SJSA1 (cell line): Measurements from ENCODE around the gene LRRC19. TPM values are rescaled to one million over a fixed set of nuclear protein-coding genes. Genes with fewer than 3 reads are reported as not detected.

Experiments used
- DNase-seq, 2 experiments: peaks; one replicate each; pipeline ENCODE4 v3.0.0-alpha.2; 2015 to 2020; ENCODE audit warnings: low spot score in 2 of 2, low read depth in 1 of 2
- H3K27ac ChIP-seq: fragments of 250-450 bp; sonication (Bioruptor Pico); 2 replicates; pipeline ENCODE4 v1.5.1; 2020; ENCODE audit warnings: mild to moderate bottlenecking, moderate library complexity
- H3K27me3 ChIP-seq: fragments of 250-450 bp; sonication (Bioruptor Pico); replicated peaks from 2 replicates; pipeline ENCODE4 v1.5.1; 2020; ENCODE audit warnings: mild to moderate bottlenecking, moderate library complexity
- H3K36me3 ChIP-seq: fragments of 250-450 bp; sonication (Bioruptor Pico); 2 replicates; pipeline ENCODE4 v1.5.1; 2020; ENCODE audit warnings: mild to moderate bottlenecking
- H3K4me1 ChIP-seq: fragments of 250-450 bp; sonication (Bioruptor Pico); replicated peaks from 2 replicates; pipeline ENCODE4 v1.6.1; 2021; ENCODE audit warnings: mild to moderate bottlenecking
- H3K4me3 ChIP-seq: fragments of 250-450 bp; sonication (Bioruptor Pico); 2 replicates; pipeline ENCODE4 v1.5.1; 2020; ENCODE audit warnings: mild to moderate bottlenecking
- H3K9me3 ChIP-seq: fragments of 250-450 bp; sonication (Bioruptor Pico); replicated peaks from 2 replicates; pipeline ENCODE4 v1.5.1; 2020; ENCODE audit warnings: mild to moderate bottlenecking
- total RNA-seq: library from RNA; depleted of rRNA; stranded (reverse); fragments of >200 nt; shearing (Covaris generic); gene quantifications from 2 replicates; pipeline ENCODE4 v1.2.3, GENCODE V29; 2014

The LRRC19 gene
- total RNA-seq, 1 experiment from 2014 or later = not detected

- no peak overlapping the region for H3K4me3 ChIP-seq
- DNase-seq = no peak
- no peaks in the 10 kb centered on the region for H3K4me1 ChIP-seq
- H3K27ac ChIP-seq = no peak overlapping the region
- no peaks in the 10 kb centered on the region for H3K27me3 ChIP-seq
- H3K36me3 ChIP-seq = no peaks in the 10 kb centered on the region
- no peaks in the 10 kb centered on the region for H3K9me3 ChIP-seq
Observed at GRCh38 chr9:27003426-27004077, 1.9 kb downstream of the LRRC19 start.

GRCh38 chr9:26995810-26996209 lies 9.7 kb downstream of the LRRC19 start:
- Histone ChIP-seq H3K4me1 (no peaks in the 10 kb centered on the region), H3K27ac (no peak overlapping the region), H3K36me3 (no peaks in the 10 kb centered on the region), H3K9me3 (no peaks in the 10 kb centered on the region), H3K27me3 (no peaks in the 10 kb centered on the region), H3K4me3 (no peak overlapping the region)
- no peak for DNase-seq

- Histone ChIP-seq H3K27me3 (no peaks in the 10 kb centered on the region), H3K4me1 (no peaks in the 10 kb centered on the region), H3K36me3 (no peaks in the 10 kb centered on the region), H3K27ac (no peak overlapping the region), H3K9me3 (no peaks in the 10 kb centered on the region), H3K4me3 (no peak overlapping the region)
- no peak for DNase-seq
Observed at GRCh38 chr9:26983340-26983739, 22.1 kb downstream of the LRRC19 start.

GRCh38 chr9:26975728-26976707 lies 29.5 kb downstream of the LRRC19 start:
- DNase-seq = peak in 1 of 2 experiments; percentile 7
- no peaks in the 10 kb centered on the region for H3K27me3 ChIP-seq
- no peak overlapping the region for H3K27ac ChIP-seq
- H3K4me1 ChIP-seq = no peaks in the 10 kb centered on the region
- H3K4me3 ChIP-seq = no peak overlapping the region
- H3K36me3 ChIP-seq = no peaks in the 10 kb centered on the region
- H3K9me3 ChIP-seq = no peaks in the 10 kb centered on the region

GRCh38 chr9:26974927-26975326 lies 30.5 kb downstream of the LRRC19 start:
- no peaks in the 10 kb centered on the region for H3K9me3 ChIP-seq
- no peak overlapping the region for H3K27ac ChIP-seq
- H3K4me3 ChIP-seq = no peak overlapping the region
- DNase-seq = no peak
- no peaks in the 10 kb centered on the region for H3K4me1 ChIP-seq
- no peaks in the 10 kb centered on the region for H3K27me3 ChIP-seq
- H3K36me3 ChIP-seq = no peaks in the 10 kb centered on the region

- Histone ChIP-seq H3K9me3 (no peaks in the 10 kb centered on the region), H3K4me3 (no peak overlapping the region), H3K27ac (no peak overlapping the region), H3K4me1 (no peaks in the 10 kb centered on the region), H3K36me3 (no peaks in the 10 kb centered on the region), H3K27me3 (no peaks in the 10 kb centered on the region)
- DNase-seq = no peak
Observed at GRCh38 chr9:26973989-26974388, 31.5 kb downstream of the LRRC19 start.

GRCh38 chr9:26971721-26972120 lies 33.8 kb downstream of the LRRC19 start:
- H3K4me1 ChIP-seq = no peaks in the 10 kb centered on the region
- H3K4me3 ChIP-seq = no peak overlapping the region
- no peak overlapping the region for H3K27ac ChIP-seq
- no peaks in the 10 kb centered on the region for H3K36me3 ChIP-seq
- no peak for DNase-seq
- no peaks in the 10 kb centered on the region for H3K9me3 ChIP-seq
- no peaks in the 10 kb centered on the region for H3K27me3 ChIP-seq

GRCh38 chr9:26956860-26957233 lies 48.6 kb downstream of the LRRC19 start:
- peaks cover 9% of the 10 kb centered on the region; the same call in 1 of the 2 replicates for H3K4me1 ChIP-seq
- peak overlapping the region; percentile 84 for H3K27ac ChIP-seq
- no peaks in the 10 kb centered on the region for H3K36me3 ChIP-seq
- H3K4me3 ChIP-seq = peak overlapping the region; percentile 50
- no peaks in the 10 kb centered on the region for H3K27me3 ChIP-seq
- DNase-seq = no peak
- H3K9me3 ChIP-seq = no peaks in the 10 kb centered on the region

GRCh38 chr9:26955921-26956859 lies 49.3 kb downstream of the LRRC19 start, which contains the start of gene IFT74:
TSS of gene IFT74 (plus strand) at chr9:26956412. CDS start at chr9:26961968, 5,556 bp downstream.
- Histone ChIP-seq H3K36me3 (no peaks in the 10 kb centered on the region), H3K9me3 (no peaks in the 10 kb centered on the region), H3K4me1 (peaks cover 9% of the 10 kb centered on the region; the same call in 1 of the 2 replicates), H3K27ac (peak within 1 kb of the TSS; percentile 84), H3K4me3 (peak within 1 kb of the TSS; percentile 50), H3K27me3 (no peaks in the 10 kb centered on the region)
- DNase-seq = peak; percentile 80 to 89

GRCh38 chr9:26955222-26955903 lies 50.1 kb downstream of the LRRC19 start:
- Histone ChIP-seq H3K36me3 (no peaks in the 10 kb centered on the region), H3K27ac (no peak overlapping the region), H3K4me3 (peak overlapping the region; percentile 50), H3K4me1 (peaks cover 9% of the 10 kb centered on the region; the same call in 1 of the 2 replicates), H3K9me3 (no peaks in the 10 kb centered on the region), H3K27me3 (no peaks in the 10 kb centered on the region)
- DNase-seq = no peak

GRCh38 chr9:26954050-26954508 lies 51.4 kb downstream of the LRRC19 start:
- Histone ChIP-seq H3K4me1 (peaks cover 9% of the 10 kb centered on the region; the same call in 1 of the 2 replicates), H3K27ac (no peak overlapping the region), H3K27me3 (no peaks in the 10 kb centered on the region), H3K4me3 (no peak overlapping the region), H3K36me3 (no peaks in the 10 kb centered on the region), H3K9me3 (no peaks in the 10 kb centered on the region)
- no peak for DNase-seq

- Histone ChIP-seq H3K4me1 (peaks cover 7% of the 10 kb centered on the region; the same call in 1 of the 2 replicates), H3K36me3 (peaks cover 5% of the 10 kb centered on the region), H3K27ac (no peak overlapping the region), H3K27me3 (no peaks in the 10 kb centered on the region), H3K9me3 (no peaks in the 10 kb centered on the region), H3K4me3 (no peak overlapping the region)
- DNase-seq = no peak
Observed at GRCh38 chr9:26951794-26952193, 53.7 kb downstream of the LRRC19 start.

GRCh38 chr9:26950521-26950920 lies 55.0 kb downstream of the LRRC19 start:
- Histone ChIP-seq H3K27ac (no peak overlapping the region), H3K27me3 (no peaks in the 10 kb centered on the region), H3K4me1 (peaks cover 3% of the 10 kb centered on the region), H3K9me3 (no peaks in the 10 kb centered on the region), H3K4me3 (no peak overlapping the region), H3K36me3 (peaks cover 8% of the 10 kb centered on the region)
- DNase-seq = no peak
